Lower lobe of right lung (tissue), 2 donors: ENCODE measurements around the gene ITPKB. TPM values are rescaled to one million over a fixed set of nuclear protein-coding genes. Genes with fewer than 3 reads are reported as not detected.
"Not testable (repeated sequence)": the region's sequence is repeated elsewhere in the genome, so short reads cannot be mapped to it uniquely, and the experiment has no call there.

Experiments used
- ATAC-seq, 2 donors: fragments of 200-7000 bp; cut with Tn5 transposase; one replicate each; pipeline ENCODE4 v1.9.1; 2020 to 2022; ENCODE audit warnings: mild to moderate bottlenecking in 2 of 2, moderate library complexity in 2 of 2
- DNase-seq: peaks from one replicate; pipeline ENCODE4 v3.0.0-alpha.2; 2020
- H3K27ac ChIP-seq: fragments of 200-600 bp; one replicate; pipeline ENCODE4 v1.8.0; 2022
- H3K27me3 ChIP-seq: fragments of 200-600 bp; one replicate; pipeline ENCODE4 v1.8.0; 2022; ENCODE audit warnings: low read depth
- H3K36me3 ChIP-seq: fragments of 200-600 bp; one replicate; pipeline ENCODE4 v1.8.0; 2022; ENCODE audit warnings: mild to moderate bottlenecking
- H3K4me1 ChIP-seq: fragments of 200-600 bp; one replicate; pipeline ENCODE4 v1.8.0; 2022
- H3K4me3 ChIP-seq: fragments of 200-600 bp; one replicate; pipeline ENCODE4 v1.8.0; 2022; ENCODE audit warnings: mild to moderate bottlenecking
- H3K9me3 ChIP-seq: fragments of 200-600 bp; one replicate; pipeline ENCODE4 v1.8.0; 2022
- CTCF ChIP-seq: fragments of 200-600 bp; IDR thresholded peaks from one replicate; pipeline ENCODE4 v1.8.0; 2022; ENCODE audit warnings: antibody characterized with exemption, mild to moderate bottlenecking
- intact Hi-C: fragments of 100-400 bp; cut with DNase I; formaldehyde crosslinking; loops from one replicate; pipeline ENCODE4 v1.11.0; 2022
- total RNA-seq: library from RNA; stranded (reverse); fragmentation: NEBNext Ultra II Directional; extraction: Animal tissue kit (Norgen Biotek cat#: 25700); gene quantifications from one replicate; pipeline ENCODE4 v1.2.1, GENCODE V29; 2021
- donor health status: DM: no; HTN: yes; CAD: no; lungs with severe emphysema.

The ITPKB gene
- total RNA-seq, 1 donor from 2014 or later = 42.3 TPM

GRCh38 chr1:226599636-226600238 lies 139.3 kb downstream of the ITPKB start:
- no peak for ATAC-seq
- H3K27me3 ChIP-seq = no peaks in the 10 kb centered on the region
- H3K4me1 ChIP-seq = peaks cover 10% of the 10 kb centered on the region
- intact Hi-C loops = no loop called here
- H3K4me3 ChIP-seq = no peak overlapping the region
- DNase-seq = no peak
- TF ChIP-seq CTCF = no peak
- H3K36me3 ChIP-seq = no peaks in the 10 kb centered on the region
- H3K9me3 ChIP-seq = no peaks in the 10 kb centered on the region
- H3K27ac ChIP-seq = no peak overlapping the region

GRCh38 chr1:226598955-226599354 lies 140.1 kb downstream of the ITPKB start:
- H3K36me3 ChIP-seq, ATAC-seq, H3K4me3 ChIP-seq, H3K27ac ChIP-seq, intact Hi-C loops, H3K27me3 ChIP-seq, DNase-seq, H3K9me3 ChIP-seq, H3K4me1 ChIP-seq: not testable (repeated sequence)

GRCh38 chr1:226598455-226598849 lies 140.6 kb downstream of the ITPKB start:
- Histone ChIP-seq H3K27me3 (no peaks in the 10 kb centered on the region), H3K36me3 (no peaks in the 10 kb centered on the region), H3K4me3 (no peak overlapping the region), H3K27ac (no peak overlapping the region), H3K4me1 (peaks cover 1% of the 10 kb centered on the region), H3K9me3 (no peaks in the 10 kb centered on the region)
- DNase-seq = no peak
- TF ChIP-seq CTCF = no peak
- no peak for ATAC-seq
- intact Hi-C loops = no loop called here

GRCh38 chr1:226597616-226598454 lies 141.2 kb downstream of the ITPKB start:
- ATAC-seq = no peak
- H3K9me3 ChIP-seq = no peaks in the 10 kb centered on the region
- no peaks in the 10 kb centered on the region for H3K4me1 ChIP-seq
- H3K36me3 ChIP-seq = no peaks in the 10 kb centered on the region
- no peak for TF ChIP-seq CTCF
- intact Hi-C loops = no loop called here
- DNase-seq = no peak
- no peaks in the 10 kb centered on the region for H3K27me3 ChIP-seq
- H3K4me3 ChIP-seq = no peak overlapping the region
- H3K27ac ChIP-seq = no peak overlapping the region

- no peaks in the 10 kb centered on the region for H3K9me3 ChIP-seq
- TF ChIP-seq CTCF = no peak
- no peaks in the 10 kb centered on the region for H3K4me1 ChIP-seq
- no peak for DNase-seq
- intact Hi-C loops = no loop called here
- no peaks in the 10 kb centered on the region for H3K27me3 ChIP-seq
- no peaks in the 10 kb centered on the region for H3K36me3 ChIP-seq
- no peak overlapping the region for H3K4me3 ChIP-seq
- no peak overlapping the region for H3K27ac ChIP-seq
- no peak for ATAC-seq
Measured at GRCh38 chr1:226596531-226597165, 142.4 kb downstream of the ITPKB start.

- ATAC-seq (no peak), DNase-seq (no peak)
- TF ChIP-seq CTCF = no peak
- no peaks in the 10 kb centered on the region for H3K27me3 ChIP-seq
- H3K9me3 ChIP-seq = no peaks in the 10 kb centered on the region
- intact Hi-C loops = no loop called here
- H3K36me3 ChIP-seq = no peaks in the 10 kb centered on the region
- no peak overlapping the region for H3K4me3 ChIP-seq
- no peak overlapping the region for H3K27ac ChIP-seq
- no peaks in the 10 kb centered on the region for H3K4me1 ChIP-seq
Measured at GRCh38 chr1:226593541-226593940, 145.5 kb downstream of the ITPKB start.
